ENCODE measurements around the gene ETS1. TPM values are rescaled to one million over a fixed set of nuclear protein-coding genes. Genes with fewer than 3 reads are reported as not detected.

ETS1 gene
- total RNA-seq, 1 experiment from 2014 or later = 3.7 TPM

DNA sequence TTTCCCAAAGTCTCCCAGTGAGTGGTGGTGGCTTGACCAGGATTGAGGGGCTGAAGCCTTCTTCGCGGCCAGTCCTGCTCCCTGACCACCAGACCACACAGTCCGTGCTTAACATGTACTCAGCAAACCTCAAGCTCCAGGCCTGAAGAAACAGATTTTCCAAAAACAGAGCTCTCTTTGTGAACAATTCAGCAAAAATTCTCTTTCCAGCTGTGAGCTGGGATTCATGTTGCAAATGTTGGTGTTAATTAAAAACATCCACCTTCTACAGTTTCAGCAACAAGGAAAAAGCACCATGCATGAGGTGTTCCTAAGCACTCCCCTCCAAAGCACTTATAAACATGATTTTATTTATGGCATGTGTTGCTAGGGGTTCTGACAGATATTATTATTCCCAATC, 129.5 kb downstream of the ETS1 start:
- ChIA-PET CTCF (no interaction called here), POLR2A (ENCODE audit: low non-redundant PET) (no interaction called here)
- no peak for TF ChIP-seq EZH2 (IDR thresholded peaks at IDR 0.05; ENCODE audit: borderline replicate concordance, low read depth, low read length, poor library complexity, severe bottlenecking)
- TF ChIP-seq, protein P1, sequence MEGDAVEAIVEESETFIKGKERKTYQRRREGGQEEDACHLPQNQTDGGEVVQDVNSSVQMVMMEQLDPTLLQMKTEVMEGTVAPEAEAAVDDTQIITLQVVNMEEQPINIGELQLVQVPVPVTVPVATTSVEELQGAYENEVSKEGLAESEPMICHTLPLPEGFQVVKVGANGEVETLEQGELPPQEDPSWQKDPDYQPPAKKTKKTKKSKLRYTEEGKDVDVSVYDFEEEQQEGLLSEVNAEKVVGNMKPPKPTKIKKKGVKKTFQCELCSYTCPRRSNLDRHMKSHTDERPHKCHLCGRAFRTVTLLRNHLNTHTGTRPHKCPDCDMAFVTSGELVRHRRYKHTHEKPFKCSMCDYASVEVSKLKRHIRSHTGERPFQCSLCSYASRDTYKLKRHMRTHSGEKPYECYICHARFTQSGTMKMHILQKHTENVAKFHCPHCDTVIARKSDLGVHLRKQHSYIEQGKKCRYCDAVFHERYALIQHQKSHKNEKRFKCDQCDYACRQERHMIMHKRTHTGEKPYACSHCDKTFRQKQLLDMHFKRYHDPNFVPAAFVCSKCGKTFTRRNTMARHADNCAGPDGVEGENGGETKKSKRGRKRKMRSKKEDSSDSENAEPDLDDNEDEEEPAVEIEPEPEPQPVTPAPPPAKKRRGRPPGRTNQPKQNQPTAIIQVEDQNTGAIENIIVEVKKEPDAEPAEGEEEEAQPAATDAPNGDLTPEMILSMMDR (conservative IDR thresholded peaks at IDR 0.05; ENCODE audit: low read depth, low read length) = no peak
- Histone ChIP-seq H3K27me3 (replicated peaks; ENCODE audit: insufficient read depth, low read depth, low read length, poor library complexity) (peaks cover 15% of the 10 kb centered on the region), H3K36me3 (ENCODE audit: insufficient read depth, low read length, poor library complexity, severe bottlenecking) (no peaks in the 10 kb centered on the region), H3K27ac (ENCODE audit: low read depth, low read length, poor library complexity, severe bottlenecking) (no peak overlapping the region), H3K4me1 (ENCODE audit: insufficient read depth, low read length, poor library complexity, severe bottlenecking) (no peaks in the 10 kb centered on the region), H3K4me3 (ENCODE audit: low read depth, low read length, poor library complexity, severe bottlenecking) (no peak overlapping the region), H3K9me3 (ENCODE audit: low read depth, low read length, poor library complexity, severe bottlenecking) (no peaks in the 10 kb centered on the region)
- no peak for DNase-seq (ENCODE audit: low spot score)
- BruUV-seq (replicated peaks) = no TSS peak
- intact Hi-C loops (cut with micrococcal nuclease; ENCODE audit: unreplicated experiment) = no loop called here

DNA sequence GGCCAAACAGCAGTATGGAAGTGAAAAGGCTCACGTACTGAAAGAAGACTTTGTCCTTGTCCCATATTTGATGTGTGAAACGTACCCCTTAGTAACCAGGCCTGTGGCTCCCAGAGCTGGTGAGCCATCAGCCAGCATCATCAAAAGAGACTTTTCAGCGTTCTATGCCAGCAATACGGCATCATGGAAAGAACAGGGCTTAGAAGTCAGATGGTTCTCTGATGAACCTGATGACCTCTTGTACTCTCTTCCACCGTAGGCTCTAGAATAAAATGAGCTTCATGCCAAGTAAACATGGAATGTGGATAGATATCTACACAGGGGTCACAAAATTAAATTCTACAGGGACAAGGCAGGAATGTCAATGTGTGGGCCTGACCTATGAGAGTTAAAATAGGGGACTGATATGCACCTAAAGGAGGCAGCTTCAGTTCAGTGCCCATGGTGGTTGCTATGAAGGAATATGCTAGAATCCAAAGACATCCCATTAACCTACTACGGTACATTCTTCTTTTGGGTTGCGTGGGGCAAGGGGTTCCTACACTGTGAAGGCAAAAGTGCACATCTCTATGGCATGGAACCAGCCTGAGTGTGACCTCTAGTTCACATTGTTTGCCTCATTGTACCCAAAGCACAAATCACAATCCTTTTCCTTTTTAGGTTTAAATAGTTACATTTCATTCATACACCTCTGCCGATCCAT, 130.6 kb downstream of the ETS1 start:
- ChIA-PET POLR2A (ENCODE audit: low non-redundant PET) (no interaction called here), CTCF (no interaction called here)

DNA sequence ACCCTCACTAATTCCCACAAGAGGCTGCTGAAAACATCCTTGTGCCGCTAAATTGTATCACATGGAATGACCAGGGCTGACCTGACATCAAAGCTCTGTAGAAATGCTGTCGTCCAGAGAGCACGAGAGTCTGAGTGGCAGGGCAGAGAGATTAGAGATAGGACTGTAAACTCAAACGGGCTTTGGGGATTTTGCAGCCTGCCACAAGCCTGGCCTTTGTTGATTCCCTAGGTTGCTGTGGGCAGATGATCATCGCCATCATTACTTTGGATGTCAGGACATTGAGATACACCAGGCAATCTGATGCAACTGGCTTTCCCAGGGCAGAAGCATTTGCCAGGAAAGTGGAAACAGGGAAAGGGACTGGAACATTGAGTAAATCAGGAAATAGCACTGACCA, 131.6 kb downstream of the ETS1 start:
- DNase-seq (ENCODE audit: low spot score) = no peak
- no peaks in the 10 kb centered on the region for H3K36me3 ChIP-seq (ENCODE audit: insufficient read depth, low read length, poor library complexity, severe bottlenecking)
- no peaks in the 10 kb centered on the region for H3K9me3 ChIP-seq (ENCODE audit: low read depth, low read length, poor library complexity, severe bottlenecking)
- POLR2A ChIA-PET (ENCODE audit: low non-redundant PET) = no interaction called here
- CTCF ChIA-PET = no interaction called here
- H3K4me3 ChIP-seq (ENCODE audit: low read depth, low read length, poor library complexity, severe bottlenecking) = no peak overlapping the region
- H3K27ac ChIP-seq (ENCODE audit: low read depth, low read length, poor library complexity, severe bottlenecking) = no peak overlapping the region
- intact Hi-C loops (cut with micrococcal nuclease; ENCODE audit: unreplicated experiment) = no loop called here
- TF ChIP-seq EZH2 (IDR thresholded peaks at IDR 0.05; ENCODE audit: borderline replicate concordance, low read depth, low read length, poor library complexity, severe bottlenecking) = no peak
- TF ChIP-seq, protein P1 (conservative IDR thresholded peaks at IDR 0.05; ENCODE audit: low read depth, low read length) = no peak
- BruUV-seq (replicated peaks) = no TSS peak
- no peaks in the 10 kb centered on the region for H3K4me1 ChIP-seq (ENCODE audit: insufficient read depth, low read length, poor library complexity, severe bottlenecking)
- H3K27me3 ChIP-seq (replicated peaks; ENCODE audit: insufficient read depth, low read depth, low read length, poor library complexity) = peaks cover 36% of the 10 kb centered on the region

More for the DNA sequence above, 130.6 kb downstream of the ETS1 start:
- intact Hi-C loops (cut with micrococcal nuclease; ENCODE audit: unreplicated experiment) = no loop called here
- Histone ChIP-seq H3K27me3 (replicated peaks; ENCODE audit: insufficient read depth, low read depth, low read length, poor library complexity) (peaks cover 27% of the 10 kb centered on the region), H3K36me3 (ENCODE audit: insufficient read depth, low read length, poor library complexity, severe bottlenecking) (no peaks in the 10 kb centered on the region), H3K9me3 (ENCODE audit: low read depth, low read length, poor library complexity, severe bottlenecking) (no peaks in the 10 kb centered on the region), H3K27ac (ENCODE audit: low read depth, low read length, poor library complexity, severe bottlenecking) (no peak overlapping the region), H3K4me1 (ENCODE audit: insufficient read depth, low read length, poor library complexity, severe bottlenecking) (no peaks in the 10 kb centered on the region), H3K4me3 (ENCODE audit: low read depth, low read length, poor library complexity, severe bottlenecking) (no peak overlapping the region)
- BruUV-seq (replicated peaks) = no TSS peak
- no peak for DNase-seq (ENCODE audit: low spot score)
- no peak for TF ChIP-seq EZH2 (IDR thresholded peaks at IDR 0.05; ENCODE audit: borderline replicate concordance, low read depth, low read length, poor library complexity, severe bottlenecking)
- TF ChIP-seq, protein P1 (conservative IDR thresholded peaks at IDR 0.05; ENCODE audit: low read depth, low read length) = no peak

Measured in A673 (cell line).